ENCODE data around the gene CEP89.
"Not testable (repeated sequence)": the region's sequence is repeated elsewhere in the genome, so short reads cannot be mapped to it uniquely, and the experiment has no call there.

CEP89 gene

DNA sequence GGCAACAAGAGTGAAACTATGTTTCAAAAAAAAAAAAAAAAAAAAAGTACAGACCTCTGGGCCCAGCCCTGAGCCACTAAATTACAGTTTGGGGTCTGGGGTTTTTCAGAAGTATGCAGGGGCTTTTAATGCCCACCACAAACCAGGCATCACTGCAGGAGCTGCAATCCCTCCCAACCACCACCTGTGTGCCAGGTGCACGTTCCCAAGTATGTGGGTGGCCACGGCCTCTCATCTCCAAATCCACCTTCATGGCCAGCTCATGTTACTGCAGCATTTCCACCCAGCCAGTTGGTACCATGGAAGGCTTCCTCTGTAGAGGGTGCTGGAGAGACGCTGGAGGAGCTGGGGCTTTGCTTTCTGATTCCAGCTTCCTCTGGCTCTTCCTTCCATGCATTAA, 26.5 kb downstream of the CEP89 start:
- DNase-seq, result no peak

DNA sequence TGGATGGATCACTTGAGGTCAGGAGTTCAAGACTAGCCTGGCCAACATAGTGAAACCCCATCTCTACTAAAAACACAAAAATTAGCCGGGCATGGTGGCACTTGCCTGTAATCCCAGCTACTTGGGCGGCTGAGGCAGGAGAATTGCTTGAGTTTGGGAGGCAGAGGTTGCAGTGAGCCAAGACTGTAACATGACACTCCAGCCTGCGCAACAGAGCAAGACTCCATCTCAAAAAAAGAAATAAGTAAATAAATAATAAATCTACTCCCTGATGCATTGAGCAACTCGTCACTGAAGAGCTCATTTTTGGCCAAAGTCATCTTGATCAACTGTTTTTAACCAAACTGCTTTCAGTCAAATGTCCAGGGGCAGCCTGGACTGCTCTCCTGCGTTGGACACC, 30.5 kb downstream of the CEP89 start:
- DNase-seq, result not testable (repeated sequence)

DNA sequence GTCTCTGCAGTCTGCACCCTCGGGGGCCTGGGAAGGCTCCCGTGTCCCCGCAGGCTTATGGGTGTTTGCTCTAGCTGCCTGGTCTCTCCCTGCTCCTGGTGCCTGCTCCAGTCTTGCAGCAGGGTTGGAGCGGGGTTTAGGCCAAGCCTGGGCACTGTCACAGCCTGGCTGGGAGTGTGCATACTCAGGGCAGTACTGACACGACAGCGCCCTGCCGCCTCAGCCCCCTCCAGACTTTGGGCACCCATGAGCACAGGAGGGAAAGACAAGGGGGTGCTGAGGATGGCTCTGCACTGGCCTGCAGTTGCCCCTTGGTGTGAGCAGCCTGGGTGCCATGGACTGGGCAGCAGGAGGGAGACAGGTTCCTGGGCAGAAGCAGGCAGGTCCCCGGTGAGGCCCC, 35.7 kb downstream of the CEP89 start:
- no peak for DNase-seq

DNA sequence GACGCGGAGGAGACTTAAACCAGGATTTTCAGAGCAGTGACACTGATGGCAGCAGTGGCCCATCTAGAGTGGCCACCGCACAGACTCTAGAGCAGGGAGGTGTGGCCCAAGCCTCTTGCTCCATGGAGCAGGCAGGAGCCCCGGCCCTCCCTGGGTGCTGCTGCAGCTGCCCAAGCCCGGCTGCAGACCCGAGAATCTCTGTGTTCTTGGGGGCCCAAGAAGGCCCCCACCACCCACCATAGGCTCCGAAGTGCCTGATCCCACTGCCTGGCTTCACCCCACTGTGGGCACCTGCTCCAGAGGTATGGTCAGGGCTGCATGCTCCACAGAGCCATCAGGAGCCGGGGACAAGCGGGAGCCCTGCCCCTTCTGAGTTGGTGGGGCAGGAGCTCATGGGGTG, 36.1 kb downstream of the CEP89 start:
- DNase-seq, result no peak

DNA sequence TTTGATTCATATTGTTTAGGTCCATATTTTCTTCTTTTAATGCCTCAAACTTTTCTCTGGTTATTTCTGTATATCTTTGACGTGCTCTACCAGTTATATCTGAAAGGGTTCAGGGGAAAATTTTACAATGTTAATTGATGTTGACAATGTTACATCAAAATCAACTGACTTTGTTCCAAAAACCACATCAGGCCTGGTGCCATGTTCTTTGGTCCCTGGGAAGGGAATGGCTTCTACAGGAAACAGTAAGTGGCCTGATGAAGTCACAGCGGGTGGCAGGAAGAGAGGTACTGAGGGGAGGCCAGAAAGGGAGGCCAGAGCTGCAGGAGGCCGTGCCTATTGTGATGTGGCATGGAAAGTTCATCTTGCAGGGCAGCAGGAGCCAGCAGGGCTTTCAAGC, 38.2 kb downstream of the CEP89 start:
- DNase-seq, result no peak

DNA sequence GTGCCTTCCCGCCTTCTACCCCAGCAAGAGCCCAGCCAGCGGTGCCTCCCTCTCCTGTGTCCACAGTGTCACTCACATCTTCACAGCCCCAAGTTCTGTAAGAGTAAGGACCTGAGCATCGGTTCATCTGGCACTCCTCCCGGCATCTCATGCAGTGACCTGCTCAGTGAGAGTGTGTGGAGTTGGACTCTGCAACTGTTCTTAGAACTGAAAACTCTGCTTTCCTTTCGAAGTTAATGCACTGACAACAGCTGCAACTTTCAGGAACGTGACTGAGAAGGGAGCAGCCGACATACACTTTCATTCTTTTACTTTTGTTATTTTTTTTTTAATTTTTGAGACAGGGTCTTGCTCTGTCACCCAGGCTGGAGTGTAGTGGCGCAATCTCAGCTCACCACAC, 41.2 kb downstream of the CEP89 start:
- DNase-seq, result no peak

DNA sequence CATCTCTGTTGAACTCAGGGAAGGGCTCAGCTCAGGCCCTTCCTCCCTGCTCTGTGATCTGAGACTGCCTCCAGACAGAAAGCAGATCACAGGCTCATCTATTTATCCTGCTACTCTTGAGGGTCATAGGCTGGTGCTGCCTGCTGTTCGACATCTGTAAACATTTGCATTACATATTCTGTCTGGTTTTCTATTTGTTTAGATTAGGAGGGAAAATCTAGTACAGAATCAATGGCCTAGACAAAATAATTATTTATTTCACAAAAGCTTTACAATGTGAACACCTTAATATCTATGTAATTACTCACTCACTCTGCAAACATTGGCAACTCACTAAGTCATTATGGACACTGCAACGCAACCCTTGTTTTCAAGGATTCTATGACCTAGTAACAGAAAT, 43.0 kb downstream of the CEP89 start:
- DNase-seq, result no peak

DNA sequence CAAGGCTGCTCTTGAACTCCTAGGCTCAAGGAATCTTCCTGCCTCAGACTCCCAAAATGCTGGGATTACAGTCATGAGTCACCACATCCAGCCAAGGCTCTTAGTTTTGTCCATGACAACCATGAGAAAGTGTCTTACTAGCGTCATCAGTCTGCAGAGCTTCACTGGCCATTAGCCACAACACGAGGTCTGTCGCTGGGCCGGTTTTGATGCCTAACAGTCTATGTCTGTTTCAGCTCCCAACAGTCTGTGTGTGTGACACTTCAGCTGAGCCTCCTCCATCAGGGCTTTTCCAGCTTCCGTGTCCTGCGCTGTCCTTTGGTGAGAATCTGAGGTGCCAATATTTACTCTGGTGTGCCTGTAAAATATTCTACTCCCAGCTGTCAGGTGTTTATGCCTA, 47.6 kb downstream of the CEP89 start:
- DNase-seq, result no peak

DNA sequence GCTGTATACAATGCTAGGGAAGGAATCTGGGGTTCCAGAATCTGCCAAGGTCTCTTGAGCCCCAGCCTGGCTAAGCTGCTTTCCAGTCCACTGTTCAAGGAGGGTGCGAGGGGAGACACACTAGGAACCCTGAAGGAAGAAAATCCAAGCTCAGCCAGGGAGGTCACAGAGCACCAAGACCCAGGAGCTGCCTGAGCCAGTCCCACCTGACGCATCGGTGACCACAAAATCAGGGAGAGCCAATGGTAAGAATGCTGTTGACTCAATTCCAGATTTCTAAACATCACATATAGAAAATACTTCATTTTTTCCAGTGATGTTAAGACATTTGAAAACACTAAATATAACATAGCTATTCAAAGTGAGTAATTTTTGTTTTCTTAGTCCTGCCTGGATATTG, 50.1 kb downstream of the CEP89 start:
- DNase-seq, result no peak

DNA sequence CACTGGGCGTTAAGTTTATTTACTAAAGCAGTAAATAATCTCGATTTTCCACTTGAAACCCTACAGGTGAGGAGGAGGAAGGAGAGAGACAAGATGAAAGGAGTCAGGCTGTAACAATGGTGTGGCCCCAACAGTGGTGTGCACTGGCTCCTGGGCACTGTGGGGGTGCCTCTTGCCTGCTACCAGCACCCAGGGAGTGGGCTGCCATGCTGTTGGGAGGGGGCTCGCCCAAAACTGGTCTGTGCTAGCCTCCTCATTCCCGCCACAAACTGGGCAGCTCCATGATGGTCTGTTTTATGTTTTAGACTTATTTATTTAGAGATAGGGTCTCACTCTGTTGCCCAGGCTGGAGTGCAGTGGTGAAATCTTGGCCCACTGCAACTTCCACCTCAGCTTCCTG, 52.4 kb downstream of the CEP89 start:
- no peak for DNase-seq

DNA sequence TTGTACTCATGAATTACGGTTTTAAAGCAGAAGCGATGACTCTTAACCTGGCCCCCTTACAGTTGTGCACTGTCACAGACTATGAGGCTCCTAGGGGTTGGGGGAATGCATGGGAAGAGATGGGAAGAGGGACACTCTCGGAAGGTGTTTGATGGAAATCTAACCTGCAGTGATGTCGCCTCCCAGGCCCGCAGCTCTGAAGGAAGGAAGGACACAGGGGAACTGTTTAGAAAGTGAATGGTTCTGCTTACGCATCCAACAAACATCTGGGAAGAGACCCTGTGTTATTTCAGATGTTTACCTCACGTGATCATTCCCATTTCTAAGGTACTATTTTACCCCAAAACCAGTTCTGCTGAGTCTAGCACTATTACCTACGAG, 54.2 kb downstream of the CEP89 start:
- DNase-seq, result no peak

DNA sequence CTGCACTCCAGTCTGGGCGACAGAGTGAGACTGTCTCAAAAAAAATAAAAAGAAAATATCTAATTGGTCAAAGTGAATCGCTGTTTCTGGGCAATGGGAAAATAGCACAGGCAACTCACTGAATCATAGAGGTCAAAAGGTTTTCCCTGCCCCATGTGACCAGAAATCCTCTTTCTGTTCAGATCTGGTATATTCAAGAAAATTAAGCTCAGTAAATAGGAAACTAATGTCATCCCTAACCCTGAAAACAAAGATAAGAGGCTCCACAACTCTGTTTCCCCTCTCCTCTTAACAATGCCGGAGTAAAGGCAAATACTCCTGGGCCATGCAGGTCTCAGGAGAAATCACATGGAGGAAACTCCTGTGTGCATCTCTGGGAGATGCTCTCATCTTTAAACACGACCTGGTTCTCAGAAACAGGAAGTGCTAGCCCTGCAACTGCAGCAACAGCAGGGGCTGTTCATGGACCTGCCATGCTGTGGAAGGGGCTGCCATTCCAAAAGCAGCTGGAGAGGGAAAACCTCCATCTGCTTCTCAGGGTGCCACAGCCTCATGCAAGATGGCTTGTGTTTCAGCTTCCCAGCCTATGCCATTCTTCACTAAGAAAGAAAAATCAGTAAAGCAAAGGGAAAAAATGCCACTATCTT, 54.7 kb downstream of the CEP89 start:
- DNase-seq, result no peak

DNA sequence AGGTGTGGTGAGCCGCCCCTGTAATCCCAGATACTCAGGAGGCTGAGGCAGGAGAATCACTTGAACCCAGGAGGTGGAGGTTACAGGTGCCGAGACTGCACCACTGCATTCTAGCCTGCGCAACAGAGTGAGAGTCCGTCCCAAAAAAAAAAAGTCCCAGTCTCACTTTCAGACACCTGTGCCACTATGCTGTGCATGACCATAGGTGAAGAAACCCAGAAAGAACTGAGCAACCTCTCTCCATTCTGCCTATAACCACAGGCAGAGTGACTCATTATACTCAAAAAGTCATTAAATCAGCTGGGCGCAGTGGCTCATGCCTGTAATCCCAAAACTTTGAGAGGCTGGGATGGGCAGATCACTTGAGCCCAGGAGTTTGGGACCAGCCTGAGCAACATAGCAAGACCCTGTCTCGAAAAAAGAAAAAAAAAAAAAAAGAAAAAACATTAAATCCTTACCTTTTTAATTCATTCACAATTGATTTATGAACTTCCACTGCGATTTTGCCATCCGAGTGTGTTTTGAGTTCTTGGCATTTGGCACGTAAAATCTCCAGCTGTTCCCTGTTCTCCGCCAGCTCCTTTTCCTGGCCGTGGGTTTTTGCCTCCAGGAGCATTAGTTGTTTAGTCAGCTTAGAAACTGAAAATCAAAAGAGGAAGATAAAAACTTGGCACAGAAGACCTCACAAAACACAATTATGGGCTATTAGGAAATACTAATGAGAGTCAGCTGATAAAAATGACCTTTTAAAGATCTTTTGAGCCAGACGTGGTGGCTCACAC, 56.7 kb downstream of the CEP89 start:
- no peak for DNase-seq

DNA sequence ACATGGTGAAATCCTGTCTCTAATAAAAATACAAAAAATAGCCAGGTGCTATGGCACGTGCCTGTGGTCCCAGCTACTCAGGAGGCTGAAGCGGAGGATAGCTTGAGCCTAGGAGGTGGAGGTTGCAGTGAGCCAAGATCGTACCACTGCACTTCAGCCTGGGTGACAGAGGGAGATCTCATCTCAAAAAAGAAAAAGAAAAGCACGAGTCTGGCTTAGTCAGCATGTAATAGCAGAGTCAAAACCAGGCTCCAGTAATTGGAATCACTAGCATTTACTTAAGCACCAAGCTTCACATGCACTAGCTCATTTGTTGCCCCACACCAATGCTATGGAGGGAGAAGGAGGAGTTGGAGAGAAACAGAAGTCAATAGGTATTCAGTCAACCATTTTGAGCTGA, 60.3 kb downstream of the CEP89 start:
- no peak for DNase-seq

DNA sequence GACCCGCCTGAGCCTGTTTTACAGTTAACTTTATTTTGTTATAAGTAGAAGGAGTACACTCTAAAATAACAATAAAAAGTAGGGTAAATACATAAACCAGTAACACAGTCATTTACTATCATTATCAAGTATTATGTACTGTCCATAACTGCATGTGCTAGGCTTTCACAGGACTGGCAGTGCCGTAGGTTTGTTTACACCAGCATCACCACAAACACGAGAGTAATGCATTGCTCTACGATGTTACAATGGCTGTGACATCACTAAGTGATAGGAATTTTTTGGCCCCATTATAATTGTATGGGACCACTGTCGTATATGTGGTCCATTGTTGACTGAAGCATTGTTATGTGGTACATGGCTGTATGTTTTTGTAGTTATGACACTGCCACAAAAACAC, 60.9 kb downstream of the CEP89 start:
- no peak for DNase-seq

DNA sequence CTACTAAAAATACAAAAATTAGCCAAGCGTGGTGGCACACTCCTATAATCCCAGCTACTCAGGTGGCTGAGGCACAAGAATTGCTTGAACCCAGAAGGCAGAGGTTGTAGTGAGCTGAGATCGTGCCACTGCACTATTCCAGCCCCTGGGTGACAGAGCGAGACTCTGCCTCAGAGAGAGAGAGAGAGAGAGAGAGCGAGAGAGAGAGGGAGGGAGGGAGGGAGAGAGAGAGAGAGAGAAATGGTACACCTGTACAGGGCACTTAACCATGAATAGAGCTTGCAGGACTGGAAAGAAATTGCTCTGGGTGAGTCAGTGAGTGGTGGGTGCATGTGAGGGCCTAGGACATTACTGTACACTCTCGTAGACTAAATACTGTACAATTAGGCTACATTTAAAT, 61.7 kb downstream of the CEP89 start:
- DNase-seq, result no peak

DNA sequence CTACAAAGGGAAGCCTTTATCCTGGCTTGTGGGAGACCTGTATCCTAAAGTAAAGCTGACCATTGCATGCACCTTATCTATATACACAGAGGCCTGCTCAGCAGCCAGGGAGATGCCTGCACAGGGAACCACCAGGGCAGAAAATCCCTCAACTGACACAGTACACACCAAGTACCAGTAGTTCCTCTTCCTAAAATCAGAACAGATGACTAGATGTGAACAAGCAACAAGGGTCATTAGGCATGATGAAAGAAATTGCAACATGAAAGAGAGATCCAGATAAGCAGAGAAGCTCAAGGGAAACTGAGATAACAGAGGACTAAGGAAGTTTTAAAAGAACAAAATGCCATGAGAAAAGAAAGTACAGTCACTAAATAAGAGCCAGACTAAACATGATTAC, 62.5 kb downstream of the CEP89 start:
- no peak for DNase-seq

DNA sequence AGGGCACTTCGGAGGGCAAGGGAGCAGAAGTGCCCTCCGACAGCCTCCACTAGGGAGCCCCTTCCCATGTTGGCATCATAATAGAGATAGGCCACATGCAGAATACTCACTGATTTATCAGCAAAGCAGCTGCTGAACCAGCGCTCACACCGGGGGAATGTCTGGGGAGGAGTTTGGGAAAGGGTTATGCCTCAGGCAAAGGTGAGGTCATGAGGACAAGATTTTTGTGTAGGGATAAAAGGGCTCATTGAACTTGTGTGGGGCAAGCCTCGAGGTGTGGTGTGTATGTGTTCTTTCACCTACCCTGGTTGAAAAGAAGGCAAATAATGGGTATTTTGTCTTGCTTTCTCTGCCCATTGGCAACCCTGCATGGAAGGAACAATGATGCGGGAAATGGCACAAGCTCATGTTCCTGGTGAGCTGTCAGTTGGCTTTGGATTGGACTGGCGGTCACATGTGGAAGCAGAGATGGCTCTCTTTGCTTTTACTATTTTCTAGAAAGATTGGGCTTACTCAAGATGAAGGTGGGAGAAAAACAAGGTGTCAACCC, 63.0 kb downstream of the CEP89 start:
- DNase-seq, result no peak

DNA sequence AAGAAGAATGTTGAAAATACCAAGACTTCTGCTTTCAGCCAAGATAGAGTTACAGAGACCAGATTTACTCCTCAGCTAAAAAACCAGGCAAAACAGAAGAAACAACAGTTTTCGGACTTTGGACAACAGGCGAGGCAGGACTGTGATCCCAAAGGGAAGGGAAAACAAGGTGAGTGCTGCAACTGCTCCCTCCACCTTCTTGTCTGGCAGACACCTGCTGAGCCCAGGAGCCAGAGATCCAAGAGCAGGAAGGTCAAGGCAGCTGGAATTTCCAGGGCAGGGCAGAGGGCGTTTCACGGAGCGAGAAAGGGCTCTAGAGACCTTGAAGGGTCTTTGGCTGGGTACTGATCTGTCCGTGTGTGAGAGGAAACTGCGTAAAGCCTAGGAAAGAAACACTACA, 69.3 kb downstream of the CEP89 start:
- DNase-seq, result no peak

DNA sequence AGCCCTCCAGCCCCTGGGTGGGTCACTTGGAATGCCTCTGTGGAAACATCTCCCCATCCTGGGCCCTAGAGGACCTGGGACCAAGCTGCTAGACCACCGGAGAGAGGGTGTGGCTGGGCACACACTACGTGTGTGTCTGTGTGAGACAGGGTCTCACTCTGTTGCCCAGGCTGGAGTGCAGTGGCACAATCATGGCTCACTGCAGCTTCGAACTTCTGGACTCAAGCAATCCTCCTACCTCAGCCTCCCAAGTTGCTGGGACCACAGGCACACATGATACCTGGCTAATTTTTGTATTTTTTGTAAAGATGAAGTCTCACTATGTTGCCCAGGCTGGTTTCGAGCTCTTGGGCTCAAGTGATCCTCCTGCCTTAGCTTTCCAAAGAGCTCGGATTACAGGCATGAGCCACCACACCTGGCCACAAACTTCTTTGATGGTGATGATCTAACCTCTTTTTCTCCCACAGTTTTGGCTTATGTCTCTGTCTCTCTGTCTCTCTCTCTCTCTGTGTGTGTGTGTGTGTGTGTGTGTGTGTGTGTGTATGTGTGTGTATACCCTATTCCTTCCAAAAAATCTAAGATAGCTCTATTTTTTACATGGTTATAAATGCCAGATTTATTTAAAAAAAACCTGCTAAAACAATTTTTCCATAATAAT, 70.1 kb downstream of the CEP89 start:
- DNase-seq, result no peak

DNA sequence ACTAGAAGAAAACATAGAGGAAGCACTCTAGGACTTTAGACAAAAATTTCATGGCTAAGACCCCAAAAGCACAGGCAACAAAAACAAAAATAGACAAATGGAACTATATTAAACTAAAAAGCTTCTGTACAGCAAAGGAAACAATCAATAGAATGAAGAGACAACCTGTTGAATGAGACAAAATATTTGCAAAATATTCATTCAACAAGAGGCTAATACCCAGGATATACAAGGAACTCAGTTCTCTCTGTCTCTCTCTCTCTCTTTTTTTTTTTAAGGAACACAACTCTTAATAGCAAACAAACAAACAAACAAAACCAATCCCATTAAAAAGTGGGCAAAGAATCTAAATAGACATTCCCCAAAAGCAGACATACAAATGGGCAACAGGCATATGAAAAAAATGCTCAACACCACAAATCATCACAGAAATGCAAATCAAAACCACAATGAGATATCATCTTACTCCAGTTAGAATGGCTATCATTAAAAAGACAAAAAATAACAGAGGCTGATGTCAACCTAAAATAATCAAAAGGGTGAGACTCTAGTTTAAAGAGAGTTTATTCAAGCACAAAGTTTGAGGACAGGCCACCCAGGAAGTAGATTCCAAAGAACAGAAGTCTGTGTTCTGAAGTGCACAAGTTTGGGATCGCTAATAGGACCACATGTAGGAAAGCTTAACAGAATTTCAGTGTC, 75.1 kb downstream of the CEP89 start:
- no peak for DNase-seq

DNA sequence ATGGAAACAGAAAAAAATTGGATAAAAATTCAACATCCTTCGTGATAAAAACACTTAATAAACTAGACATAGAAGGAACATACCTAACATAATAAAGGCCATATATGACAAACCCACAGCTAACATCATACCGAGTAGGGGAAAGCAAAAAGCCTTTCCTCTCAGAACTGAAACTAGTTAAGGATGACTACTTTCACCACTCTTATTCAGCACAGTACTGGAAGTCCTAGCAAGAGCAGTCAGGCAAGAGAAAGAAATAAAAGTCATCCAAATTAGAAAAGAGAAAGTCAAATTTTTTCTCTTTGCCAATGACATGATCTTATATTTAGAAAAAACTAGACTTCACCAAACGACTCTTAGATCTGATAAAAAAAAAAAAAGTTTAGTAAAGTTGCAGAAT, 76.4 kb downstream of the CEP89 start:
- no peak for DNase-seq

DNA sequence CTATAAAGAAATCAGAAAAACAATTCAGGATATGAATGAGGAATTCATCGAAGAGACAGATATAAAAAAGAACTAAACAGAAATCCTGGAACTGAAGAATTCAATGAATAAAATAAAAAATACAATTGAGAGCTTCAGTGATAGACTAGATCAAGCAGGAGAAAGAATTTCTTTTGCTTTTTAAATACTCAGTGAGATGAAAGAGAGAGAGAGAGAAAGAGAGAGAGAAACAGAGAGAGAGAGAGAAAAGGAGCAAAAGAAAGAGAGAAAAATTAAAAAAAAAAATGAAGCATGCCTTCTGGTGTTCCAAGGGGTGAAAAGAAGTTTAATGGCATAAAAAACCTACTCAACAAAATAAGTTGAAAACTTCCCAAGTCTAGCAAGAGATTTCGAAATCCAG, 80.1 kb downstream of the CEP89 start:
- DNase-seq, result no peak

DNA sequence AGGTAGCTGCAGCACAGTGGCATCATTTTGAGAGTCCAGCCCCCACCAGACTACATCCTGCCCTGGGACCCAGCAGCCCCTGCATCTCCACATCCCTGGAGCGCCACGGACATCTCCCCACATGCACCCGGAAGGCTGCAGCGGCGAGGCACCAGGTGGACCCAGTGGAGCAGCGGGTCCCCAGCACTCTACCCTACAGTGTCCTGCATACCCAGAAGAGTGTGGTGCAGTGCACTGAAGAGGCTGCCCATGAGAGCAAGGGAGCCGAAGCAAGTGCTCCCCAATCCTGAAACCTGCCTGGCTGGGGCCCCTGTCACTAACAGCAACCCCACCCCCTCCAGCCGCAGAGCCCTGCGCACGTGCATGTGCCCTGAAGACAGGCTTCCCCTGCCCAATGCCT, 80.9 kb downstream of the CEP89 start:
- DNase-seq, result no peak
